ENCODE results near the gene PC.

The PC gene

DNA sequence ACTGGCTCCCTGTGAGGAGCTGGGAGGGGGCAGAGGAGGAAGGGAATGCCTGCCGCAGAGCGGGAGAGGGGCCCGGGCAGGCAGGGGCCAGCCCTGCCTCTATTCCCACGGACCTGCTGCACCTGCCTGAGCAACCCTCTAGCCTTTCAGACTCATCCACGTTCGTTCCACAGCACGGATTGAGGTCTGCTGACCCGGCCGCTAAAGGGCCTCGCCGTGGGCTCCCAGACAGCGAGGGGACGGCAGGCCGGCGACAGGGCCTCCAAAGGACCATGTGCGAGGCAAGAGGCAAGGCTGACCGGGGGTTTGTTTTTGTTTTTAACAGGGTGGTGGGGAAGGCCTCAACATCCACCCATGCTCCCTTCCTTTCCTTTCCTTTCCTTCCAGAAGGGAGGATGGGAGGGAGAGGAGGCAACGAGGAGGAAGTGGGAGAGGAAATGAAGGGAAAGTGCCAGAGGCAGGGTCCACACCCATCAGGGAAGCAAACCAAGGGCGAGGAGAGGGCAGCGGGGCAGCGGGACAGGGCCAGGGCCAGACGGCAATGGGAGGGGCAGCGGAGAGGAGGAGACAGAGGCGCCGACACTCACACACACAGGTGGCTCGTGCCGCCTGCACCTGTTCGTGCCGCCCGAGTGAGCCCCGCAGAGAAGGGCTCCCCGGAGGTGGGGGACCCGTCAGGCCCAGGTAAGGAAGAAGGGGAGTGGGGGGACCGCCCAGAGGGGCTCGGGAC lies 93.8 kb downstream of the PC start:
- no peak for DNase-seq

DNA sequence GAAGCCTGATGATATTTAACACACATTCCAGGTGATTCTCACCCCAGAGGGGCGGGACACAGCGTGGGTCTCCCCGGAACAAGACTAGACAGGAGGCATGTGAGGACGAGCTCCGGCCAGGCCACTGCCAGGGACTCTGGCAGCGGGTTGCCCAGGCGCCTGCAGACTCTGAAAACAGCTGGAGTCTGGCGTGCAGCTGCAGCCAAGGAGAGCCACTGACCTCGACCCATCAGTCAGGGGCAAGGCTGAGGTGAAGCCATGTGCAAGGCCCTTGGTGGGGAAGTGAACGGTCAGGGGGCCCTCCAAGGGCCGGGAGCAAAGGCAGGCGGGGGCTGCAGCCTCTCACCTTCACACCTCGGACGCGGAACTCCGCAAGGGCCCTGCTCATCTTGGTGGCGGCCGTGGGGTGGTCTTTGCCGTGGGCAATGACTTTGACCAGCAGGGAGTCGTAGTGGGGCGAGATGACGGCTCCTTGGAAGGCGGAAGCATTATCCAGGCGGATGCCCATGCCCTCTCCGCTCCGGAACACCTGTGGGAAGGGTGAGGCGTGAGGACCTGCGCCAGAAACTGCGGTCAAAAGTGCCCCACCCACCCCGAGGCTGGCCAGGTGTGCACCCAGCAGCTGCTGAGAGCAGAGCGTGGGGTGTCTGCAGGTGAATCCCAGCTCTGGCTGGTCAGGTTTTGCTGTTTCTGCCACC lies 94.6 kb downstream of the PC start:
- no peak for DNase-seq

DNA sequence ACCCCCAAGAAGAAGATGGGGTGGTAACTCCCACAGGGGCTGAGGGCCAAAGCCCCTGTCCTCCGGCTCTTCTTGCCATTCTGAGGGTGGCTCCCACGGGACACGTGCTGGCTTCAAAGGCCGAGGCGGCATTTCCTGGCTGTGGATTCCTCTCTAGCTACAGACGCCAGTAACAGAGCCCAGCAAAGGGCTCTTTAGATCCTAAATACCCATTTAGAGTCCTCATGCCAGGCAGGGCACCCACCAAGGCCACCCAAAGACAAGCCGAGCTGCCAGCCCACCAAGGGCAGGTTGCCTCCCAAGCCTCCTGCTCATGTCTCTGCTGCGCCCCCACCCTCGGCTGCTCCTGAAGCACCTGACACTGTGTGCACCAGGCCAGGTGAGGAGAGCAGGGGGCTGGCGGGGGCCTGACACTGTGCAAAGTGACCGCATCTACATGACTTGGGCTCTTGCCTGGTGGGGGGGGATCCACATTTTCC lies 95.6 kb downstream of the PC start:
- no peak for DNase-seq

DNA sequence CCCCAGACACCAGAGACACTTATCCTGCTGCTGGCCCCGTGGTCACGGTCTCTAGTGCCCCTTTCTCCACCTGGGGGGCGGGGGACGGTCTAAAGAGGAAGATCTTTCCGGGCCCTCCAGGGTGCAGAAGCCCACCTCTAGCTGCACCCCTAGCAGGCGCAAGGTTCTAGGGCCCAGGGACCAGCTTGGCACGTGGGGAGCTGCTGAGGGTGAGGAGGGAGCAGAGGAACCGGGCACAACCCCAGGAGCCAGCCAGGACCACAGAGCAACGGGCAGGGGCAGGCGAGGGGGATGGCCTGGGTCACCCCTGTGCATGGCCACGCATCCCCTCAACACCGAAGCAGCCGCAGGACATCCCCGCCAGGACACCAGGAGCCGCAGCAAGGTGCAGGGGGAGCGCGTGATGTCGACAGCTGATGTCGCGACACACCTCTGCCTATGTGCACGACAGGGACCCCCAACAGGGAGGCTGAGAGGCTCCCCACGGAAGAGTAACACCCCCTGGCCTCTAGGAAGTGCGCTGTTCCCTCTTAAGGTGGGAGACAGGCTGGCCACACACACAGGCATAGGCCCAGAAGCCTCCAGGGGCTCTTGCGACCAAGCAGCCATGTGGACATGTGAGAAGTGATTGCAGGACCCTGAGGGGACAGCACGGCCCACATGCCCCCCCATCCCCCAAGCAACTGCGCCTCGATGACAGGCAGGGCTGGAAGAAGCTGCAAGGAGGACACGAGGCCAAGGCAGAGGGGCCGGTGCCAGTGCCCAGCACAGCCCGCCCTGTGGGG lies 96.2 kb downstream of the PC start:
- no peak for DNase-seq

DNA sequence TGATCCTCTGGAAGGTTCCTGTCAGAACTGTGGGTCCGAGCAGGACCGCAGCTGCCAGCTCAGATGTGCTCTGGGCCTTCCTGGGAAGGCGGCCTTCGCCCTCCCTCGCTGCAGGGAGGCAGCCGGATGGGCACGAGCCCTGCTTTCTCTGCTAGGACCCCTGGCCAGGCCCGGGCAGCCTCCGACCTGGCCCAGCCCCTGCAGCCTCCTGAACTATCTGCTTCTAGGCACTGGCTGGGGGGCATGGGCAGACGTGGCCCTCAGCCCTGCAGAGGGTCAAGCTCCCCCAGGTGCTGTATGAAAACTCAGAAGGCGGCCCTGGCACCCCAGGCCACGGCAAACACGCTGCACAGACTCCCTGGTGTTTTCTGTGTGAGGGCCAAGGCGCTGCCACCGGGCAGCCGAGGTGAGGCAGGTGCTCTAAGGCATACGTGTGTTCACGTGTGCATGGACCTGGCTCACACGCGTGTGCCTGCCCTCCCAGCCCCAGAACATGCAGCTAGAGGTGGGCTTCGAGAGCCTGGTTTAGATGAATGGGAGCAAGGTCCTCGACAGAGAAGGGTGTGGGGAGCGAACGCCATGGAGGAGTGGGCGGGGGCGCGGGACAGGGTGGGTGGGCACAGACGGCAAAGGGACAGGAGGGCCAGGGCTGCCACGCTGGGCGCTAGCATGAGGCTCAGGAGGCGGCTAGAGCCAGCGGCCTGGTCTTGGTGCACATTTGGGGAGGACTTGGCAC lies 97.0 kb downstream of the PC start:
- no peak for DNase-seq

DNA sequence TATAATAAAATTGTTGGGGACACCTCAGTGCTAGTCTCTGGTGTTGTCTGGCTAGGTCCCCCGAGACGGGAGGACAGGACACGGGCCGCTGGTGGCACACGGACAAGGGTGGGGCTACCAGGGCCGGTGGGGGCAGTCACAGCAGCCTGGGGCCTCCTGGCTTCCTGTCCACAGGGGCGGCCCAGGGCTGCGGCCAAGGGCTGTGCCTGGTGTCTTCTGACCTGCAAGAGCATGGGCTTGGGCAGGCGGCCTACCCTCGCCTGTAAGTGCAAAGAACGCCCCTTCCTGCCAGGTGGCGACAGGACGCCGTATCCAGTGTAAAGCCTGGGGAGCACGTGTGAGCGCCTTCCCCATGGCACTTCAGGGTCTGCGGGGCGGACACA lies 97.7 kb downstream of the PC start:
- no peak for DNase-seq

DNA sequence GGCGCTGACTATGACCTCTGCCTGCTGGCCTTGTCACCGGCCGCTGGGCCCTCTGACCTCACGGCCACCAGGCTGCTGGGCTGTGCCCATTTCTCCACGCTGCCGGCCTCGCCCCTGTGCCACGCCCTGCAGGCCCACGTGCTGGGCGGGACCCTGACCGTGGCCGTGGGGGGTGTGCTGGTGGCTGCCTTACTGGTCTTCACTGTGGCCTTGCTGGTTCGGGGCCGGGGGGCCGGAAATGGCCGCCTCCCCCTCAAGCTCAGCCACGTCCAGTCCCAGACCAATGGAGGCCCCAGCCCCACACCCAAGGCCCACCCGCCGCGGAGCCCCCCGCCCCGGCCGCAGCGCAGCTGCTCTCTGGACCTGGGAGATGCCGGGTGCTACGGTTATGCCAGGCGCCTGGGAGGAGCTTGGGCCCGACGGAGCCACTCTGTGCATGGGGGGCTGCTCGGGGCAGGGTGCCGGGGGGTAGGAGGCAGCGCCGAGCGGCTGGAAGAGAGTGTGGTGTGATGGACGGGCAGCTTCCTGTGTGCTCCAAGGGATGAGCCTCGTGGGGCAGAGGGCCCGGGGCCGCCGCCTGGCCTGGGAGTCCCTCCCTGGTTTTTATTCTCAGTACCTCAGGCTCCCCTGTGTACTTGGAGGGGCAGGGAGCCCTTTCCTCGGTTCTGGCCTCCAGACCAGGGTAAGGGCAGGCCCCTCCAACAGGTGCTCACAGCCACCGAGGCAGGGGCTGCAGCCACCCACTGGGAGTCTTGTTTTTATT lies 98.3 kb downstream of the PC start:
- no peak for DNase-seq

DNA sequence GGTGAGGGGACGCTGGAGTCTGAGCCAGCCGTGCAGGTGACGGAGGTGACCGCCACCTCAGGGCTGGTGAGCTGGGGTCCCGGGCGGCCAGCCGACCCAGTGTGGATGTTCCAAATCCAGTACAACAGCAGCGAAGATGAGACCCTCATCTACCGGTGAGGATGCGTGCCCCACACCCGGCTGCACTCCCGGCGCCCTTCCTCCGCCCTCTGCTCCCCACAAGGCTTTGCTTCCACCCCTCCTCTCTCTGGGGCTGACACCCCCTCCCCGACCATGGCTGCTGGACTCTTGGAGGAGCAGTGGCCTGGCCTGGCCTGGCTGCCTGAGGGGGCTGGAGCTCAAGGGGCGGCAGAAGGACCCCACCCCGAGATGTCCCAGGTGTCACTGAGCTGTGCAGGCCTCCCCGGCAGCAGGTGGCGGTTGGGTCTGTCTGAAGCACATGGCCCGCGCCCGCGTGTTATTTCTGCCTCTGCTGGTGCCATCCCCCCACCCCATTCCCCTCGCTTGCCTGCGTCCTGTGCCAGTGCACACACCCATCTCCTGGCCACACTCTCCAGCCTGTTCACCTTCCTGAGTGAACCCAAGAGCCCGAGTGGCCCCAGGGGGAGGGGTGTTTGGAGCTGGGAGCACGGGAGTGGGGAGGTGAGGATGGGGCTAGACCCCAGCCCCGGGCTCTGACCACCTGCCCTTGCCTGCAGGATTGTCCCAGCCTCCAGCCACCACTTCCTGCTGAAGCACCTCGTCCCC lies 99.1 kb downstream of the PC start:
- no peak for DNase-seq

DNA sequence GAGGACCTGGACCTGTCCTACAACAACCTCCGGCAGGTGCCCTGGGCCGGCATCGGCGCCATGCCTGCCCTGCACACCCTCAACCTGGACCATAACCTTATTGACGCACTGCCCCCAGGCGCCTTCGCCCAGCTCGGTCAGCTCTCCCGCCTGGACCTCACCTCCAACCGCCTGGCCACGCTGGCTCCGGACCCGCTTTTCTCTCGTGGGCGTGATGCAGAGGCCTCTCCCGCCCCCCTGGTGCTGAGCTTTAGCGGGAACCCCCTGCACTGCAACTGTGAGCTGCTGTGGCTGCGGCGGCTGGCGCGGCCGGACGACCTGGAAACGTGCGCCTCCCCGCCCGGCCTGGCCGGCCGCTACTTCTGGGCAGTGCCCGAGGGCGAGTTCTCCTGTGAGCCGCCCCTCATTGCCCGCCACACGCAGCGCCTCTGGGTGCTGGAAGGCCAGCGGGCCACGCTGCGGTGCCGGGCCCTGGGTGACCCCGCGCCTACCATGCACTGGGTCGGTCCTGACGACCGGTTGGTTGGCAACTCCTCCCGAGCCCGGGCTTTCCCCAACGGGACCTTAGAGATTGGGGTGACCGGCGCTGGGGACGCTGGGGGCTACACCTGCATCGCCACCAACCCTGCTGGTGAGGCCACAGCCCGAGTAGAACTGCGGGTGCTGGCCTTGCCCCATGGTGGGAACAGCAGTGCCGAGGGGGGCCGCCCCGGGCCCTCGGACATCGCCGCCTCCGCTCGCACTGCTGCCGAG lies 99.8 kb downstream of the PC start:
- no peak for DNase-seq

DNA sequence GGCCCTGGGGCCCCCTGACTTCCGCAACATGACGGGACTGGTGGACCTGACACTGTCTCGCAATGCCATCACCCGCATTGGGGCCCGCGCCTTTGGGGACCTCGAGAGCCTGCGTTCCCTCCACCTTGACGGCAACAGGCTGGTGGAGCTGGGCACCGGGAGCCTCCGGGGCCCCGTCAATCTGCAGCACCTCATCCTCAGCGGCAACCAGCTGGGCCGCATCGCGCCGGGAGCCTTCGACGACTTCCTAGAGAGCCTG lies 100.3 kb downstream of the PC start:
- no peak for DNase-seq

DNA sequence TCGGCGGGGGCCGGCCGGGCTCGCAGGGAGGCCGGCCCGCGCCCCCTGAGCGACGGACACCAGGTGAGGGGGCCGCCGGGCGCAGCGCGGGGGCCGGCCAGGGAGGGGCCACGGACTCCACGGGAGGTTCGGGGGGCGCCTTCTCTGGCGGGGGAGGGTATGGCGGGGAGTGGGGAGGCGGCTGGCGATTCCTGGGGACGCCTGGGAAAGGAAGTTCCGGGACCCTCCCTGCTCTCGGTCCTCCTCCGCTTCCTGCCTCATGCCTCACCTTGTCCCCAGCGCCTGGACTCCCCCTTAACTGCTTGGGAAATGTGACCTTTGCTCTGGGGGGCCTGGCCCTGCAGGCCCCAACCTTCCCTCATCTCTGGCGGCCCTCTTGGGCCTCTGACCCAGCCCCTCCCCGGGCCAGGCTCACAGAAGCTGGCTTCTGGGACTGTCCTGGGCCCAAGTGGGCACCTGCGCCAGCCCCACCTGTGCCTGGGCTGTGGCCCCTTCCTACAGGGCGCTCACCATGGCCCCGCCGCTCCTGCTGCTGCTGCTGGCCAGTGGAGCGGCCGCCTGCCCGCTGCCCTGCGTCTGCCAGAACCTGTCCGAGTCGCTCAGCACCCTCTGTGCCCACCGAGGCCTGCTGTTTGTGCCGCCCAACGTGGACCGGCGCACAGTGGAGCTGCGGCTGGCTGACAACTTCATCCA lies 100.8 kb downstream of the PC start:
- DNase-seq, result no peak

DNA sequence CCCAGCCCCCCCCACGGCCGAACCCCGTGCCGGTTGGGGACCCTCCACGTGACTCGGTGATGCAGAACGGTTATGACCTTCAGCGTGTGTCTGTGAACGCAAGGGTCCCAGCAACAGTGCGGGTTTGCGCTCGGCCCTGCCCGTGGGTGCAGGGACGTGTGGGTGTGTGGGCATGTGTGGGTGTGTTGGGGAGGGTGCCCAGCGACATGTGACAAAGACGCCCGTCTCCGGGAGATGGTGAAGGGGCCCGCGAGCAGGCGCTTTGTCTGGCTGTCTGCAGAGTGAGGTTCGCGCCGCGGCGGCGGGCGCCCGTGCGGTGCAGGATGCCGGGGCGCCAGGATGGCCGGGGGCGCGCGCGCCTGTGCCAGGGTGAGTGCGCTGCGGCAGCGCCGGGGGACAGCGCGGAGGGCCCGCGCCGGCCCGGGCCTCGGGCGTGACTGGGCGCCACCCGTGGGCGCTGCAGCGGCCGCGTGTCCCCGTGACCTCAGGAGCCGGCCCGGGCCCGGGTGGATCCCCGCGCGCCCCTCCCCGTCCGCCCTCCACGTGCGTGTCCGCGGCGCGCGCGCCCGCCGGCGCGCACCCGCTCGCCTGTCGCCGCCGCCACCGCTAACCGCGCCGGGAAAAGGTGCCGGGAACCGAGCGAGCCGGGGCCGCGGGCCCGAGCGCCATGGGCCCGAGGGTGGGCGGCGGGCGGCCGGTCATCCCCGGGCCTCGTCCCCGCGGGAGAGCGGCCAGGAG lies 101.5 kb downstream of the PC start, which contains the start of gene LRFN4:
Gene LRFN4 (plus strand): TSS at position 569 of the 738 bp plus-strand sequence. CDS start 681 bp downstream, outside the sequence.
- DNase-seq, result peak; percentile 50

DNA sequence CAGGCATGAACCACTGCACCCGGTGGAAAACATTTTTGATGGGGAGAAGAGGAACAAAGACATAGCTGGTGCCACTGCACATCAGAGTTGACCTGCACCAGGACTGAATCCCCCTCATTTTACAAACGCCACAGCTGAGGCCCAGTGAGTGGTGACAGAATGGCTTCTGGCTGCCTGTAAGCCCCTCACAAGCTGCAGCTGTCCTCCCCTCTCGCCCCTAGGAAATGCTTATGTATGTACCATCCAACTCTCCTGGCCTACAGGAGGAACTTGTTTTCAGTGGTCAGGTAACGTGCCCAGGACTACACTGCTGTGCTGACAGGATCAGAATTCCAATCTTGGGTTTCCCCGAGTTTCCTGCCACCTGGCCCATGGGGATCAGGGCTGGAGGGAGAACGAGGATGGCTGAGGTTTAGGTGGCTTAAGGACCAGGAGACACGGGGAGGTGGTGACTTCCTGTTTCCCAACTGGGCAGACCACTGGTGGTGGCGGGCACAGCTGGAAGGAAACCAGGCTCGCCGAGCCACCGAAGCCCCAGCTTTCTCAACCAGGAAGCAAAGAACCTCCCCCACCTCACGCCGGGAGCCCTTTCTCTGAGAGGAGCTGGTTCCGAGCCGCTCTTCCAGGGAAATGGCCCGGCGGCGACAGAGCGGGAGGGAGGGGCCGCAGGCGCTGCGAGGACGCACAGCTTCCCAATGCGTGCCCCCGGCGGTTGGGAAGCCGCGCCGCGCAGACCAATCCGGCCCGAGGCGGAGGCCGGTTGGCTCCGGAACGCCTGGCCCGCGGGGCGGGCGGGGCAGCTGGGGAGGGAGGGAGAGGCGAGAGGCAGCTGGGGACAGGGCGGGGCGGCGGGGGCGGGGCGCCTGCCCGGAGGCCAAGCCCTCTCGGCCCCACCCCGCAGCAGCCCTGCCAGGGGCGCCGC lies 102.3 kb downstream of the PC start:
- DNase-seq, result peak; percentile 91

DNA sequence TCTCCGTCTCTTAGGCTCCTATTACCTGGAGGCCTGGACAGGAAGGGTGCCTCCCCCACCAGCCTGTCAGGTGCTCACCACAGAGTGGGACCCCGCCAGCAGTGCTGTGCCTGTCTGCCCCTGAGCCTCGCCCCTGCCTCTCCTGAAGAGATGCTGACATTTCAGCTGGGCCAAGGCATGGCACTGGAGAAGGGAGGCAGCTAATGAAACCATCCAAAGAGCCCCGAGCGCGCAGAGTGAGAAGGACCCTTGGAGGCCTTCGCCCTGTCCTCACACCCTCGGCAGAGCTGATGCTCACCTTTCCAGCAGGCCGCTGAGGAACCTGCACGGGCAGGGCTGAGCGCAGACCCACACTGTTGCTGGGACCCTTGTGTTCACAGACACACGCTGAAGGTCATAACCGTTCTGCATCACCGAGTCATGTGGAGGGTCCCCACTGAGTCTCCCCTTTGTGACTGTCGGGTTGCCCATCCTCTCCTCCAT lies 103.4 kb downstream of the PC start:
- no peak for DNase-seq

DNA sequence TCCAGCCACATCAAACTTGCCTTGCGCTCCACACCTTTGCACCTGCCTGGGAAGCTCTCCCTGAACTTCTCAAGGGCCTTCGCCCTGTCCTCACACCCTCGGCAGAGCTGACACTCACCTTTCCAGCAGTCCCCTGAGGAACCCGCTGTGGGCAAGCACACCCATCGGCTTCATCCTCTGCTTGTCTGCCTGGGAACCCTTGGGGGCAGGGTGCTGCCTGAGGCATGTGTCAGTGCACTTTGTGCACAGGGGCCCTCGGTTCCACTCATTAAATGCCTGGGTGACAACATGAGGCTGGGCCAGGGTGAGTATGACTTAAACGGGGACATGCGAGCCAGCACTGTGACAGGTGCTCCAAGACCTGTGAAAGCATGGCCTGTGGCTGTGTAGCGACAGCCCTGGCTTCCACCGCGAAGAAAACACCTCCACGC lies 103.9 kb downstream of the PC start:
- no peak for DNase-seq

DNA sequence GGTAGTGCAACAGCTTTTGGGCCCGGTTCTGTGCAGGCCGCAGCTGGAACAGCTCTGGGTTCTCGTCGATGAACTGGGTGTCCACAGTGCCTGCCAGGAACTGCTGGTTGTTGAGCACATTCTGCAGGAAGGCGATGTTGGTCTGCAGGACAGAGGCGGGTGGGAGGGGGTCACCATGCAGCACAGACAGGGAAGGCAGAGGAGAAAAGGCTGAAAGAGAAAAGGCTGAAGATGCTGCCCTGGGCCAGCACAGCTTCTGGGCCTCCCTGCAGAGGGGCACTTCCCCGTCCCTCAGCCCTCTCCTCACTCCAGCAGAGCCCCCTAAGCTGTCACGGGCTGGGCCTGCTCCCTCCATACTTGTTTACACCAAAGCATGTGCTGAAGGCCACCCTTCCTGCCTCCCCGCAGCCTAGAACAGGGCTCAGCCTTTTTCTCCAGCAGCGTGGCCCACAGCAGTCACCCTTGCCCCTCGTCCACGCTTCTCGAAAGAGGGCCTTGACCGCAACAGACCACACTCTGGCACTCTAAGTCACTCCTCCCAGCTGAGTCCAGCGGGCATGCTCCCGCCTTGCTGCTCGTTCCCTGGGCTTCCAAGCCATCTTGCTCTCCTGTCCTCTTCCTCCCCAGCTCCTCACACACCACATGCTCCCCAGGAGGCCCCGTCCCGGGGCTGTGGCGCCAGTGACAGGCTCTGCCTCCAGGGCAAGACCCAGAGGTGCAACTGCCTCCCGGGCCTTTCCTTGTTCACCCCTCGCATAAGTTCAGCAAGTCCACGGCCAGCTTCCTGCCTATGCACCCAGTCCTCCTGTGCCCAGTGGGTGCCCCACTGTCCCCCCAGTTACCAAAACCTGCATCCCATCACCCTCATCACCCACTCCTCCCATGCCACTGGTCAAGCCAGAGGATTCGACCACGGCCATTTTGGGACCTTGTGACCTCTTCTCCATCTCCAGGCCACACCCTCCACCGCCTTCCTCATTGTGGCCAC lies 104.6 kb downstream of the PC start:
- DNase-seq, result no peak
